ENCODE data around the gene CLK3.

The CLK3 gene

DNA sequence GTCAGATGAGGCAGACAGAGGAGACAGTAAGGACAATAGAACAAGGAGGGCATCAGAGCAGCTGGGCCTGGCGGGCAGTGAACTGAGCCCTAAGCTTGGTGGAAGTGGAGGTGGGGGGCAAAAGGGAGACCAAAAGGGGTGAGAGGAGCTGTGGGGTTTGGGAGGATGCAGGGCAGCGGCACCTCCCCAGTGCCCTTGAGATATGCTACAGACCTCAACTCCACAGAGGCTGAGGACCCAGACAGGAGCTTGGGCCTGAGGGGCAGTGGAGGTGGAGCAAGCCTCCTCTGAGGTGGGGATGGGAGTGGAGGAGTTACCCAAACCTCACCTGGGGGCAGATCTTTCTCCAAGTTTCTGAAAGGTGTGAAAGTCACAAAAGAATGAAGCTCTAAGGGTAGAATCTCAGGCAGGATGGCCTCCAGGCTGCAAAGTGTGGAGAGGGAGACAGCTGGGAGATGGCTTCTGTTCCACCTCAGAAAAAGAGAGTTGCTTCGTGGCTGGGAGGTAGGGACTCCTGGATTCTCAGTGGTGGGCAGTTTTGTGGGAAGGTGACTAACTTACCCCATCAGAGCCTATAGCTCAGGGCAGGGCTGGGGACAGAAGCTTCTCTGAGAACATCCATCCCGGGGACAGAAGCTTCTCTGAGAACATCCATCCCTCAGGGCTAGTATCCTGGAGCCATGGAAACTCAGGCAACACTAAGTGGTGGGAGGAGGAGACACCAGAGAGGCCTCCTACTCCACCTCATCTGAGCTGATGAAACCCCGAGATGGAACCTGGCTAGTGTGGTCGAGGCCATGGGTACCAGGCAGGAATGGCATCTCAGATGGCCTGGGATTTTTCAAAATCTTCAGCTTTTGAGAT is 2.3 kb upstream of the CLK3 start:
- Histone ChIP-seq H3K4me1 (ENCODE audit: control insufficient read depth, insufficient read depth, low read length, unreplicated experiment) (peaks cover 18% of the 10 kb centered on the region), H3K27ac (ENCODE audit: low read depth, low read length) (no peak overlapping the region), H3K4me3 (ENCODE audit: low read depth, low read length) (no peak overlapping the region), H3K27me3 (ENCODE audit: insufficient read depth, low read length) (no peaks in the 10 kb centered on the region), H3K79me2 (ENCODE audit: control insufficient read depth, insufficient read depth, low read length, unreplicated experiment) (peaks cover 27% of the 10 kb centered on the region), H3K36me3 (ENCODE audit: insufficient read depth, low read length) (no peaks in the 10 kb centered on the region), H2AFZ (ENCODE audit: low read length, unreplicated experiment) (no peak overlapping the region)

DNA sequence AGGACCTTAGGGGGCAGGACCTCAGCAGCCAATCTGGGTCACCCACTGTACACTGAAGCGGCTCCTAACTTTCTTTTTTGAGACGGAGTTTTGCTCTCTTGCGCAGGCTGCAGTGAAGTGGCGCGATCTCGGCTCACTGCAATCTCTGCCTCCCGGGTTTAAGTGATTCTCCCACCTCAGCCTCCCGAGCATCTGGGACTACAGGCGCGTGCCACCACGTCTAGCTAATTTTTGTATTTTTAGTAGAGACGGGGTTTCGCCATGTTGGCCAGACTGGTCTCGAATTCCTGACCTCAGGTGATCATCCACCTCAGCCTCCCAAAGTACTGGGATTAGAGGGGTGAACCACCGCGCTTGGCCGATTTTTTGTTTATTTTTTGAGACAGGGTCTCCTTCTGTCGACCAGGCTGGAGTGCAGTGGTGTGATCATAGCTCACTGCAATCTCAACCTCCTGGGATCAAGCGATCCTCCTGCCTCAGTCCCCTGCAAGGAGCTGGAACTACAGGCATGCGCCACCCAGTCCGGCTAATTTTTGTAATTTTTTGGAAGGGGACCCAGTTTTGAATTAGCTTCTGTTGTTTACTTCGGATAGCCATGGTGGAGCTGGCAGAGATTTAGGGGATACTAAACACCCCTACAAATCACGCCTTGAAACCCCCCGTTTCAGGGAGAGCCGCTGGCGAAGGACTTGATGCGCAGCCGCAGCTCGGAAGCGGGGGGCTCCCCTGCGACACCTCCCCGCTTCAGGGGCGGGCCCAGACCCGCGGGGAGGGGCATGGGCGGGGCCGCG is 1.5 kb upstream of the CLK3 start:
- Histone ChIP-seq H3K79me2 (ENCODE audit: control insufficient read depth, insufficient read depth, low read length, unreplicated experiment) (peaks cover 35% of the 10 kb centered on the region), H3K4me3 (ENCODE audit: low read depth, low read length) (peak overlapping the region; percentile 87), H3K27me3 (ENCODE audit: insufficient read depth, low read length) (no peaks in the 10 kb centered on the region), H3K36me3 (ENCODE audit: insufficient read depth, low read length) (no peaks in the 10 kb centered on the region), H3K27ac (ENCODE audit: low read depth, low read length) (peak overlapping the region; percentile 88; the same call in 1 of the 2 replicates), H2AFZ (ENCODE audit: low read length, unreplicated experiment) (peak overlapping the region; percentile 20), H3K4me1 (ENCODE audit: control insufficient read depth, insufficient read depth, low read length, unreplicated experiment) (peaks cover 18% of the 10 kb centered on the region)

DNA sequence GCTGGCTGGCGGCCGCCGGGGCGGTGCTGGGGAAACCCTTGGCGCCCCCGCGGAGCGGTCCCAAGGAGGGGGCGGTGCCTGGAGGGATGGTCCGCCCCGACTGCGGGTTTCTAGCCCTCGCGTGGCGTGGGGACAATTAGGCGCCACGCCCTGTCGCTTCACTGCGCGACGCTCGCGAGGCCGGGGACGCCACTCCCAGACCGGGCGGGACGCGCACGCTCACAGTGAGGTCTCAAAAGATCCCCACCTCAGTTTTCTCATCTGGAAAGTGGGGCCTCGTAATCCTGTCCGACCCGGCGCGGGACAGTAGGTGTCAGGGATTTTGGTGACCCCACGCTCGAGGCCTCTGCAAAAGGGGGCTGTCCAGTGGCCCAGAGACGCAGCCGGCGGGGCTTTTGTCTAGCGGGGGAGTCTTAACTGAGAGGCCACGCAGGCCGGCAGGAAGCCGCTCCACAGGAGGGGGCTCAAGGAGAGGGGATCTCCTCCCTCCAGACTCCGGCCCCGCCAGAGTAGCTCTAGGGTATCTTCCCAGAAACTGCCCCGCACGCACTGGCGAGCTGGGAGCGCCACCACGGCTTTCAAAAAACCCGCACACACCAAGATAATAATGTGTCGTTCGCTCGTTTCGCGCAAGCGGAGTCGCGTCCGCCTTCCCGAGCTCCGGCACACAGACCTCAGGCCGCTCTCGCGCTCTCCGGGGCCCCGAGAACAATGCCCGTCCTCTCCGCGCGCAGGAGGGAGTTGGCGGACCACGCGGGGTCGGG is 710 bp upstream of the CLK3 start:
- H2AFZ ChIP-seq (ENCODE audit: low read length, unreplicated experiment): peak overlapping the region; percentile 79
- peak overlapping the region; percentile 87 for H3K4me3 ChIP-seq (ENCODE audit: low read depth, low read length)
- H3K4me1 ChIP-seq (ENCODE audit: control insufficient read depth, insufficient read depth, low read length, unreplicated experiment): peaks cover 18% of the 10 kb centered on the region
- peaks cover 42% of the 10 kb centered on the region for H3K79me2 ChIP-seq (ENCODE audit: control insufficient read depth, insufficient read depth, low read length, unreplicated experiment)
- no peaks in the 10 kb centered on the region for H3K27me3 ChIP-seq (ENCODE audit: insufficient read depth, low read length)
- H3K27ac ChIP-seq (ENCODE audit: low read depth, low read length): peak overlapping the region; percentile 88
- H3K36me3 ChIP-seq (ENCODE audit: insufficient read depth, low read length): no peaks in the 10 kb centered on the region

DNA sequence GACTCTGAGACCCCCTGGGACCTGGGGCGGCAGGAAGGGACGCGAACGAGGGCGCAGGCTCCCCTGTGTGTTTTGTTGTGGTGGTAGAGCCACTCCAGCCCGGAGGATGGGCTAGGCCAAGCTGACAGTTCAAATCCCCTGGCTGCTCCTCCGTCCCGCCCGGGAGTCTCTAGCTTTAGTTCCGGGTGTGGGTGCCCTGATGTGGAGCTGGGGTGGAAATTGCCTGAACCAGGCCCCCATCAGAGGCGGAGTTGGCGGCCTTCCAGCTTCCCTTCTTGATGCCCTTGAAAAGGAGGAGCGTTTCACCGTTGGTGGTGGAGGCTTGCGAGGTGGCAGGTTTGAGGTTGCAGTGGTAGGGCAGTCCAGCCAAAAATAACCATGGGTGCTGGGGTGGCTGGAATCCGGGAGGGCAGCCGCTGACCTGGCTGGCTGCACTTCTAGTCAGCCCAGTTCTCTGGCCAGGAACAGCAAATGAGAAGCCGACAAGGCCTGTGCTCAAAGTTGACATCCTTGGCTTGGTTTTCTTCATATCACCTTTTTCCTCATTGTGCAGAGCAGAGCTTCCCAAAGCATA is 817 bp downstream of the CLK3 start:
- Histone ChIP-seq H3K4me1 (ENCODE audit: control insufficient read depth, insufficient read depth, low read length, unreplicated experiment) (peaks cover 18% of the 10 kb centered on the region), H3K79me2 (ENCODE audit: control insufficient read depth, insufficient read depth, low read length, unreplicated experiment) (peaks cover 55% of the 10 kb centered on the region), H3K27me3 (ENCODE audit: insufficient read depth, low read length) (no peaks in the 10 kb centered on the region), H3K4me3 (ENCODE audit: low read depth, low read length) (peak overlapping the region; percentile 87), H2AFZ (ENCODE audit: low read length, unreplicated experiment) (peak overlapping the region; percentile 71), H3K36me3 (ENCODE audit: insufficient read depth, low read length) (no peaks in the 10 kb centered on the region; the same call in 1 of the 2 replicates), H3K27ac (ENCODE audit: low read depth, low read length) (peak overlapping the region; percentile 88)

DNA sequence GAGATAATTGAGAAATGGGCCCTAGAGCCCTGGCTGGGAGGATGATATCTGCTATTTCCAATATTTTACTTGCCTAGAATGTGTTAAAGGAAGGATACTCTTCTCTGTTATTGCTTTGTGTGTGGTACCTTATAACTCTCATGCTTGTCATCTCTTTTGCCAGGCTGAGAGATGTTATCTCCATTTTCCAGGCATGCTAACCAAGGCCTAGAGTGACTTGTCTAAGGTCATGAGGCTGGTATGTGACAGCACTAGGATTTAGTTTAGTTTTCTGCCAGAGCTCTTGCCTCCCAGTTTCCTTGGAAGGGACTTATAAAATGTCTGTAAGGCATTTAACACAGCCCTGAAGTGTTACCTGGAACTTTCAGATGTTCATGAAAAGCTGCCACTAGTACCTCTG is 1.4 kb downstream of the CLK3 start:
- H2AFZ ChIP-seq (ENCODE audit: low read length, unreplicated experiment): no peak overlapping the region
- no peaks in the 10 kb centered on the region for H3K27me3 ChIP-seq (ENCODE audit: insufficient read depth, low read length)
- H3K4me1 ChIP-seq (ENCODE audit: control insufficient read depth, insufficient read depth, low read length, unreplicated experiment): peaks cover 18% of the 10 kb centered on the region
- H3K27ac ChIP-seq (ENCODE audit: low read depth, low read length): peak overlapping the region; percentile 88
- peak overlapping the region; percentile 87 for H3K4me3 ChIP-seq (ENCODE audit: low read depth, low read length)
- H3K36me3 ChIP-seq (ENCODE audit: insufficient read depth, low read length): peaks cover 4% of the 10 kb centered on the region; the same call in 1 of the 2 replicates
- H3K79me2 ChIP-seq (ENCODE audit: control insufficient read depth, insufficient read depth, low read length, unreplicated experiment): peaks cover 60% of the 10 kb centered on the region

DNA sequence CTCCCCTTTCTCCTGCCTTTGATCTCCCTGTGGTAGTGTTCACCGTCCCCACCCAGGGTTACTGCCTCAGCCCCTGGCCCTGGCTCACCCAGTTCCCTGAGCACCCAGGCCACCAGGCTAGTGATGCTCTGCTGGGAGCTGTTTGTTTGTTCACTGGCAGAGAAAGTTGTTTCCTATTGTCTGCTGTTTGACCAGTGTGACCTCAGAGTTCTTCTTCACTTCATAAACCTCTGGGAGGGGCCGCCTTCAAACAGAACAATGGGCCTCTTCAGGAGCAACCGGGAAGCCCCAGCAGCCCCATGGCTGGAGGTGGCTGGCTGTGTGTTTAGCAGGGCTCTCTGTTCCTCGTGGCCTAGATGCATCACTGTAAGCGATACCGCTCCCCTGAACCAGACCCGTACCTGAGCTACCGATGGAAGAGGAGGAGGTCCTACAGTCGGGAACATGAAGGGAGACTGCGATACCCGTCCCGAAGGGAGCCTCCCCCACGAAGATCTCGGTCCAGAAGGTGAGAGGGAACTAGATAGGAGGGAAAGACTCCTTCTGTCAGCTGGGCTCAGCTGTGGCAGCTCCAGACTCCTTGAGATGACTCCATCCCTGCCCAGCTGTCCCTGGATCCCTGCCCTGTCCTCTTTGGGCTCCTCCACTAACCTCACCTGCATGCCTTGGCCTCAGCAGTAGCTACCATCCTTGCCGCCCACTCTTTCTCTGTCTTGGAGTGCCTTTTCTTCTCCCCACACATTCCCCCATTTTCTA is 3.4 kb downstream of the CLK3 start:
- Histone ChIP-seq H3K27me3 (ENCODE audit: insufficient read depth, low read length) (no peaks in the 10 kb centered on the region), H3K4me3 (ENCODE audit: low read depth, low read length) (no peak overlapping the region), H3K36me3 (ENCODE audit: insufficient read depth, low read length) (peaks cover 17% of the 10 kb centered on the region), H3K4me1 (ENCODE audit: control insufficient read depth, insufficient read depth, low read length, unreplicated experiment) (peaks cover 16% of the 10 kb centered on the region), H2AFZ (ENCODE audit: low read length, unreplicated experiment) (no peak overlapping the region), H3K27ac (ENCODE audit: low read depth, low read length) (no peak overlapping the region), H3K79me2 (ENCODE audit: control insufficient read depth, insufficient read depth, low read length, unreplicated experiment) (peaks cover 68% of the 10 kb centered on the region)

DNA sequence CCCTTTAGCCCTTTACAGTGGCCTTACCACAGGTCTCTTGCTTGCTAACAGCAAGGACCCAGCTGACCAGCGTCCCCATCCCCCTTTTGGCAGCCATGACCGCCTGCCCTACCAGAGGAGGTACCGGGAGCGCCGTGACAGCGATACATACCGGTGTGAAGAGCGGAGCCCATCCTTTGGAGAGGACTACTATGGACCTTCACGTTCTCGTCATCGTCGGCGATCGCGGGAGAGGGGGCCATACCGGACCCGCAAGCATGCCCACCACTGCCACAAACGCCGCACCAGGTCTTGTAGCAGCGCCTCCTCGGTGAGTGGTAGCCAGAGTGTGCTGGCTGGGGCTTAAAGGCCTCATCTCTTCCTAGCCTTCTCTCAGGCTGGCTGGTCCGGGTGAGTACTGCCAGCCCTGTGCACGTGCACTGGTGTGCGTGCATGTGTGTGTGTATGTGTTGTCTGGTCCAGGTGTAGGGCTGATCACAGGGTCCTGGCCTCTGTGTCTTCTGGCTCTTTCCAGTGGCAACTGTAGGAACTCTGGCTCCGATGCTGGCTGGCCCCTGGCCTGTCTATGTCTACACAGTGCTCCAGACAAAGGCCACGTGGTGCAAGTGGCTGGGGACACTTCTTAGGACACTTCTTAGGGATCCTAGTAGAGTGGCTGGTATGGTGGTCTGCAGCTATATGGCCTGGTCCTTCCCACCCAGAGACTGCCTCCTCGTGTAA is 4.4 kb downstream of the CLK3 start:
- no peaks in the 10 kb centered on the region for H3K27me3 ChIP-seq (ENCODE audit: insufficient read depth, low read length)
- H3K4me1 ChIP-seq (ENCODE audit: control insufficient read depth, insufficient read depth, low read length, unreplicated experiment): peaks cover 14% of the 10 kb centered on the region
- H3K36me3 ChIP-seq (ENCODE audit: insufficient read depth, low read length): peaks cover 17% of the 10 kb centered on the region
- no peak overlapping the region for H2AFZ ChIP-seq (ENCODE audit: low read length, unreplicated experiment)
- no peak overlapping the region for H3K4me3 ChIP-seq (ENCODE audit: low read depth, low read length)
- H3K79me2 ChIP-seq (ENCODE audit: control insufficient read depth, insufficient read depth, low read length, unreplicated experiment): peaks cover 68% of the 10 kb centered on the region
- H3K27ac ChIP-seq (ENCODE audit: low read depth, low read length): no peak overlapping the region

DNA sequence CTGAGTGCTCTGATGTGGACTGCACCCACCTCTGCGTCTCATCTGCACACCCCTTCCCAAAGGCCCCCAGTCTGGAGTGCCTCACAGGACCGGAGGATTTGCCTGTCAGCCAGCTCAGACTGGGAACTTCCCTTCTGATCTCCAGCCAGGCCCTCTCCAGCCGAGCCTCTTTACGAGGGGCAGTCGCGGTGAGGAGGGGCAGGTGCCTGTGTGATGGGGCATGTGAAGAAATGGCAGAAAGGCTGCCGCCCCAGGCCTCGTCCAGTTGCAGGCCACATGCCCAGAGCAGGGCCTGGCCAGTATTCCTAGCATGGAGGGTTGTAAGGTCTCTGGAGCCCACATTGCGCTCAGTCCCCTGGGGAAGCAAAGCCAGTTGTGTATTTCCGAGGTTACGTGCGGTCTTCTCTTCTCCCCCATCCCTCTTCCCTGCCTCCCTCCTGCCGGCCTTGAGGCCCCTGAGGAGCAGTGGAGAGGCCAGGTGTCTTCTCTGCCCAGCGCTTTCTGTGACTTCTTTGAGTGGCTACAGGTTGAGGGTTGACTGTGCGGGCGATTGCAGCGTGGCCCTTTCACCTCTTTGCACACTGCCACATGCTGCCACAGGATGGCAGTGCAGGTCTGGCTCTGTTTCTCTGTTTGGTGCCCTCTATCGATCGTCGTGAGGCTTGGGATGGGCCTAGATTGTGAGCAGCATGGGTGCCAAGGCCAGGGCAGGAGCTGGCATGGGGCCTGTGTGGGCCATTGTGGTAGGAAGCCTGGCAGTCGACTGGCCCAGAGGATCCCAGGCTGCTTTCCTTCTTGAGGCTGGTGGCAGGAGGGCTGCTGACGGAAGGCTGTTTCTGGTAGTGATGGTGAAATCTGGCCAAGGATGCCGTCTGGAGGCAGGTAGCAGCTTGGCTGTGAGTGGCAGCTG is 5.3 kb downstream of the CLK3 start:
- H3K27me3 ChIP-seq (ENCODE audit: insufficient read depth, low read length): no peaks in the 10 kb centered on the region
- H3K4me3 ChIP-seq (ENCODE audit: low read depth, low read length): no peak overlapping the region
- peaks cover 66% of the 10 kb centered on the region for H3K79me2 ChIP-seq (ENCODE audit: control insufficient read depth, insufficient read depth, low read length, unreplicated experiment)
- no peak overlapping the region for H3K27ac ChIP-seq (ENCODE audit: low read depth, low read length)
- H3K36me3 ChIP-seq (ENCODE audit: insufficient read depth, low read length): peaks cover 17% of the 10 kb centered on the region
- no peak overlapping the region for H2AFZ ChIP-seq (ENCODE audit: low read length, unreplicated experiment)
- peaks cover 14% of the 10 kb centered on the region for H3K4me1 ChIP-seq (ENCODE audit: control insufficient read depth, insufficient read depth, low read length, unreplicated experiment)

DNA sequence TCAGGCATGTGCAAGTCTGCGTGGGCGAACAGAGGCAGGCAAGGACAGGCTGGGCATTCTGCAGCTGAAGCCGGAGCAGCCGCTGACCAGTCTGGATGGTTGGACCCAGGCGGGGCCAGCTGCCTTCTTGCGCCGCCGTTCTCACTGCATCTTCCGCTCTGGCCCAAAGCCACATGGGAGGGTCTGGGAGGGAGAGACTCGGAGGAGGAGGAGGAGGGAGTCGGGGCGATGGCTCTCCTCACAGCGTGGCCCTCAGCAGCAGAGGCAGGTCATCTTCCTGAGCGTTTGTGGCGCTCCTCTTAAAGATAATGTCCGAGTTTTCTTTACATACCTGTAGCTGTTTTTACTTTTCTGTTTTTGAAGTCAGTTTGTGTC is 5.9 kb downstream of the CLK3 start:
- Histone ChIP-seq H3K79me2 (ENCODE audit: control insufficient read depth, insufficient read depth, low read length, unreplicated experiment) (peaks cover 59% of the 10 kb centered on the region), H3K4me1 (ENCODE audit: control insufficient read depth, insufficient read depth, low read length, unreplicated experiment) (peaks cover 14% of the 10 kb centered on the region)

More for the DNA sequence above, 5.9 kb downstream of the CLK3 start:
- Histone ChIP-seq H3K27ac (ENCODE audit: low read depth, low read length) (no peak overlapping the region), H2AFZ (ENCODE audit: low read length, unreplicated experiment) (no peak overlapping the region), H3K4me3 (ENCODE audit: low read depth, low read length) (no peak overlapping the region), H3K27me3 (ENCODE audit: insufficient read depth, low read length) (no peaks in the 10 kb centered on the region), H3K36me3 (ENCODE audit: insufficient read depth, low read length) (peaks cover 17% of the 10 kb centered on the region)

Data from ACC112 (cell line).